Upper lobe of right lung (tissue), 1 donor: ENCODE results near the gene OCA2. TPM values are rescaled to one million over a fixed set of nuclear protein-coding genes. Genes with fewer than 3 reads are reported as not detected.

Source experiments
- ATAC-seq: fragments of 200-7000 bp; cut with Tn5 transposase; one replicate; pipeline ENCODE4 v1.9.1; 2020; ENCODE audit warnings: mild to moderate bottlenecking, moderate library complexity
- DNase-seq: peaks from one replicate; pipeline ENCODE4 v3.0.0-alpha.2; 2020
- H3K27ac ChIP-seq: fragments of 200-600 bp; one replicate; pipeline ENCODE4 v1.8.0; 2022
- H3K27me3 ChIP-seq: fragments of 200-600 bp; one replicate; pipeline ENCODE4 v1.8.0; 2022; ENCODE audit warnings: mild to moderate bottlenecking
- H3K36me3 ChIP-seq: fragments of 200-600 bp; one replicate; pipeline ENCODE4 v1.8.0; 2022
- H3K4me1 ChIP-seq: fragments of 200-600 bp; one replicate; pipeline ENCODE4 v1.8.0; 2022
- H3K4me3 ChIP-seq: fragments of 200-600 bp; one replicate; pipeline ENCODE4 v1.8.0; 2022; ENCODE audit warnings: mild to moderate bottlenecking
- H3K9me3 ChIP-seq: fragments of 200-600 bp; one replicate; pipeline ENCODE4 v1.8.0; 2022
- intact Hi-C: fragments of 100-400 bp; cut with DNase I; formaldehyde crosslinking; loops from one replicate; pipeline ENCODE4 v1.11.0; 2022
- total RNA-seq: library from RNA; stranded (reverse); fragmentation: NEBNext Ultra II Directional; extraction: Animal tissue kit (Norgen Biotek cat#: 25700); gene quantifications from one replicate; pipeline ENCODE4 v1.2.1, GENCODE V29; 2021
- TF ChIP-seq, protein P1 (sequence below): fragments of 200-600 bp; IDR thresholded peaks from one replicate; pipeline ENCODE4 v1.8.0; 2022; ENCODE audit warnings: antibody characterized with exemption
- donor health status: DM: no; HTN: yes; CAD: no; lungs with severe emphysema.

Gene OCA2
- total RNA-seq, 1 donor from 2014 or later, result 0.55 TPM

DNA sequence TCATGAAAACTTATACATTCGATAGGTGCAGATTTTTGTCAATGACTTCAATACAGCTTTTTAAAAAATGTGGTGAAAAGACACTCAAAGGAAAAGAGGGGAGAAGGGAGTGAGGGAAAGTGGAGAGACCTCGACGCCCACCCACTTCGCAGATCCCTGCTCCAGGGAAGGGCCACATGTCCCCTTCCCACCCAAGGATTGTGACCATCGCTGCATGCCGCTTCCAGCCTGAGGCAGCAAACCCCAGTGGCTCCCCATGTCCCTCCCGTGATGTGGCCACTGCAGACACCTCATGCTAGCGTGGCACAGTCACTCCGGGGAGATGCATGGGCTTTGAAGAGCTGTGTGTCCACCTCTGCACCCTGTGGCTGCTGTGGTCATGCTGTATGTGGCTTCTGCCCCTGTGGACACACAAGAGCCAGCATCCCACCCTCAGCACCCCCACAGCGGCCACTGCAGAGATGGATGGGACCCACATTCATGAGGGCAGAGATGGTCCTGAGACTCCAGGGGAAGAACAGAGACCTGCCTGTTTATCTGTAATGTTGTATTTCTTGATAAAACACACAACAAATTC, 230.2 kb downstream of the OCA2 start:
- Histone ChIP-seq H3K9me3 (no peaks in the 10 kb centered on the region), H3K4me3 (no peak overlapping the region), H3K4me1 (no peaks in the 10 kb centered on the region), H3K27me3 (no peaks in the 10 kb centered on the region), H3K27ac (no peak overlapping the region), H3K36me3 (no peaks in the 10 kb centered on the region)
- no peak for ATAC-seq
- intact Hi-C loops, result no loop called here
- DNase-seq, result no peak
- TF ChIP-seq, protein P1, sequence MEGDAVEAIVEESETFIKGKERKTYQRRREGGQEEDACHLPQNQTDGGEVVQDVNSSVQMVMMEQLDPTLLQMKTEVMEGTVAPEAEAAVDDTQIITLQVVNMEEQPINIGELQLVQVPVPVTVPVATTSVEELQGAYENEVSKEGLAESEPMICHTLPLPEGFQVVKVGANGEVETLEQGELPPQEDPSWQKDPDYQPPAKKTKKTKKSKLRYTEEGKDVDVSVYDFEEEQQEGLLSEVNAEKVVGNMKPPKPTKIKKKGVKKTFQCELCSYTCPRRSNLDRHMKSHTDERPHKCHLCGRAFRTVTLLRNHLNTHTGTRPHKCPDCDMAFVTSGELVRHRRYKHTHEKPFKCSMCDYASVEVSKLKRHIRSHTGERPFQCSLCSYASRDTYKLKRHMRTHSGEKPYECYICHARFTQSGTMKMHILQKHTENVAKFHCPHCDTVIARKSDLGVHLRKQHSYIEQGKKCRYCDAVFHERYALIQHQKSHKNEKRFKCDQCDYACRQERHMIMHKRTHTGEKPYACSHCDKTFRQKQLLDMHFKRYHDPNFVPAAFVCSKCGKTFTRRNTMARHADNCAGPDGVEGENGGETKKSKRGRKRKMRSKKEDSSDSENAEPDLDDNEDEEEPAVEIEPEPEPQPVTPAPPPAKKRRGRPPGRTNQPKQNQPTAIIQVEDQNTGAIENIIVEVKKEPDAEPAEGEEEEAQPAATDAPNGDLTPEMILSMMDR, result no peak

DNA sequence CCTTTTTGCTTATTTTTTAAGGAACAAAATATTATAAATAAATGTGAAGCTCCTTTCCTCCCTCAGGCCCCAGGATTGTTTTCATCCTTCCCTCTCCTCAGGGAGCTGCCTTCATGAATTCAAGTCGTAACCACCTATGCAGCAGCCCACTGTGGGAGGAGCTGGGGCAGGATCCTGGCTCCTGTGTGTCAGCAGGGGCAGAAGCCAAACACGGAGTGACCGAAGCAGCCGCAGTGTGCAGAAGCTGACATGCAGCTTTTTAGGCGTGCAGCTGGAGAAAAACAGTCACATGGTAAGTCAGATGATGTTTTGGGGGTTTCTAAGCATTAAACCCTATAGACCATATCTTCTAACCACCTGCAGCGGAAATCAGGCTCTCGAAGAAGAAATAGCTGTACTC, 231.3 kb downstream of the OCA2 start:
- H3K27me3 ChIP-seq, result no peaks in the 10 kb centered on the region
- no peaks in the 10 kb centered on the region for H3K36me3 ChIP-seq
- no peaks in the 10 kb centered on the region for H3K9me3 ChIP-seq
- no peak for ATAC-seq
- H3K4me1 ChIP-seq, result no peaks in the 10 kb centered on the region
- H3K4me3 ChIP-seq, result no peak overlapping the region
- TF ChIP-seq, protein P1, result no peak
- no peak overlapping the region for H3K27ac ChIP-seq
- DNase-seq, result no peak
- intact Hi-C loops, result no loop called here

DNA sequence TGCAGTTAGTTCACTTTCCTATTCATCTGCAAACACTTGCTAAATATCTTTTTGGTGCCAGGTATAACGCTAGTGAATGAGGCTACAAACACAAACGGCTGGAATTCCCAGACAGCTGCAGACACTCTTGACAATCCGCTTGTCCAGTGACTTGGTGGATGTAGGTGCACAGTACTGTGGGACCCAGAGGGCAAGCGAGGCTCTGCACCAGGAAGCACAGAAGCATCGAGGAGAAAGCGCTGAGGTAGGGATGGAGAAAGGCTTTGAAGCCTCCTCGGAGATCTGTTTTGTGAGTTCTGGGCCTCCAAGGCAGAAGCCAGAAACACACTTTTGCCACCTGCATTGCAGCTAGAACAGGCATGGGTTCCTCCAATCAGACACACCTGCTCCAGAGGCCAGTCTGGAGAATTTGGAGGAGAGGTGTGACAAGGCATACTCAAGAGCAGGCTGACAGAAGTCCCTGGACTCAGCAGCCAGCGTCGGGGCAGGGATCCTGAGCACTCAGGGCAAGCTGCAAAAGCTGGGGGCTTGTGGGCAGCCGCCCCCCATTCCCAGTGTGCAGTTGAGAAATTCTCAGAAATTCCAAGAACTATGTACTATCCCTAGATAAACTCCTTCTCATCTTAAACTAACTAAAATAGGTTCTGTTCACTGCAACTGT, 232.5 kb downstream of the OCA2 start:
- H3K9me3 ChIP-seq, result no peaks in the 10 kb centered on the region
- no peaks in the 10 kb centered on the region for H3K4me1 ChIP-seq
- no peaks in the 10 kb centered on the region for H3K27me3 ChIP-seq
- no peak for DNase-seq
- TF ChIP-seq, protein P1, result no peak
- intact Hi-C loops, result no loop called here
- H3K4me3 ChIP-seq, result no peak overlapping the region
- no peak for ATAC-seq
- no peaks in the 10 kb centered on the region for H3K36me3 ChIP-seq
- no peak overlapping the region for H3K27ac ChIP-seq

DNA sequence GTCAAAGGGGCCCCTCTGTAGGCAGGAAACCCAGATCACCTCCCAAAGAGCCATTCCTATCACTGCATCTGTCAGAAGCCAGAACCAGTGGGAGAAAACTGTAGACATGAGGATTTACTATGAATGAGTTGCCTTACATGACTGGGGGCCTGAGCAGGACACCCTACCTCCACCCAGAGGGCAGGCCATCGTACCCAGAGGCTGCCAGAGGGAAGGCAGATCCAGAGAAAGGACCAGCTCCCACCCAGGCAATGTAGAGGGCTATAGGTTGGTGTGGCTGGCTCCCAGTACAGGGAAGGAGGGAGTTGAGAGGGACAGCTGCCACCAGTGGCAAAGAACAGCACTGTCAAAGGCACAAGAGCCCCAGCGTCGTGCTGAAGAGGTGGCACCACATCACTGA, 233.2 kb downstream of the OCA2 start:
- Histone ChIP-seq H3K27me3 (no peaks in the 10 kb centered on the region), H3K4me1 (no peaks in the 10 kb centered on the region), H3K9me3 (no peaks in the 10 kb centered on the region), H3K4me3 (no peak overlapping the region), H3K36me3 (no peaks in the 10 kb centered on the region), H3K27ac (no peak overlapping the region)
- intact Hi-C loops, result no loop called here
- DNase-seq (no peak), ATAC-seq (no peak)
- TF ChIP-seq, protein P1, result no peak

DNA sequence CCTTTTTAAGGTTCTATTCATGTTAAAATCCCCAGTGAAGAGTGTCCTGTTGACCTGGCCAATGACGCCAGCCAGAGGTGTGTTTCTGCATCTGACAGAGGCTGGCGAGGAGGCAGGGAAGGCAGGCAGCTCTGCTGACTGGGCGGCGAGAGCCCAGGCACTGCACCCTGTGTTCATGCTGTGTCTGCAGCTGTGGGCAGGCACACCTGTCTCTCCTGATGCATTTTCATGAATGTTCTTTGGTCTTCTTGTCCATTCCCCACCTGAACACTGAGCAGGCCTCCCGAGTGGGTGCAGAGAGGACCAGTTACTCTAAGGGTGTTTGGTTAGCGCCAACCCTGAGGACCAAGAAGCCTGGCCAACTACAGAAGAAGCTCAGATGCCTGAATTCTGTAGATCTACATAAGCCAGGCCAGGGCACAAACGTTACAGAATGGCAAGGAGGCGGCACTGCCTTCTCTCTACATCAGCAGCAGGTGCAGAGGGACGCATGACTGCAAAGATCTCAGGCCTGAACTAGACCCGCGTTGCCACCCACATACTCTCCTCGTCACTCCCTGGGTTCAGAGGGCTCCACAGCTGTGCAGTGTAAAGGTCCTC, 233.7 kb downstream of the OCA2 start:
- H3K4me3 ChIP-seq, result no peak overlapping the region
- no peaks in the 10 kb centered on the region for H3K36me3 ChIP-seq
- H3K27me3 ChIP-seq, result no peaks in the 10 kb centered on the region
- no peak overlapping the region for H3K27ac ChIP-seq
- TF ChIP-seq, protein P1, result no peak
- no peaks in the 10 kb centered on the region for H3K9me3 ChIP-seq
- no peaks in the 10 kb centered on the region for H3K4me1 ChIP-seq
- DNase-seq, result no peak
- ATAC-seq, result no peak
- intact Hi-C loops, result no loop called here
